IPS-15b (cell line): ENCODE data around the gene ZHX3.
"Not testable (repeated sequence)": the region's sequence is repeated elsewhere in the genome, so short reads cannot be mapped to it uniquely, and the experiment has no call there.

Experiments used
- H3K27me3 ChIP-seq: one replicate; pipeline ENCODE4 v1.6.1; 2013; ENCODE audit warnings: low read length; ENCODE audit not compliant: control insufficient read depth, insufficient read depth
- H3K36me3 ChIP-seq: one replicate; pipeline ENCODE4 v1.6.1; 2013; ENCODE audit warnings: low read length; ENCODE audit not compliant: control insufficient read depth, insufficient read depth
- H3K4me1 ChIP-seq: one replicate; pipeline ENCODE4 v1.6.1; 2013; ENCODE audit warnings: mild to moderate bottlenecking, low read length; ENCODE audit not compliant: control insufficient read depth, insufficient read depth
- H3K4me3 ChIP-seq: one replicate; pipeline ENCODE4 v1.5.1; 2013; ENCODE audit warnings: low read depth, low read length
- H3K9ac ChIP-seq: one replicate; pipeline ENCODE4 v1.6.1; 2013; ENCODE audit warnings: low read depth, mild to moderate bottlenecking, low read length
- H3K9me3 ChIP-seq: one replicate; pipeline ENCODE4 v1.6.1; 2013; ENCODE audit warnings: mild to moderate bottlenecking, low read length; ENCODE audit not compliant: control insufficient read depth, insufficient read depth

Gene ZHX3

GRCh38 chr20:41237233-41237632, 80.3 kb downstream of the ZHX3 start:
- H3K9me3 ChIP-seq, H3K9ac ChIP-seq, H3K4me3 ChIP-seq, H3K36me3 ChIP-seq, H3K4me1 ChIP-seq, H3K27me3 ChIP-seq: not testable (repeated sequence)

GRCh38 chr20:41236818-41237217, 80.7 kb downstream of the ZHX3 start:
- not testable (repeated sequence) for H3K9ac ChIP-seq, H3K27me3 ChIP-seq, H3K4me3 ChIP-seq, H3K36me3 ChIP-seq, H3K4me1 ChIP-seq, H3K9me3 ChIP-seq

GRCh38 chr20:41234546-41234945, 83.0 kb downstream of the ZHX3 start:
- no peaks in the 10 kb centered on the region for H3K9me3 ChIP-seq
- H3K36me3 ChIP-seq, result no peaks in the 10 kb centered on the region
- no peak overlapping the region for H3K9ac ChIP-seq
- H3K4me3 ChIP-seq, result no peak overlapping the region
- no peaks in the 10 kb centered on the region for H3K4me1 ChIP-seq
- no peaks in the 10 kb centered on the region for H3K27me3 ChIP-seq

- Histone ChIP-seq H3K27me3 (no peaks in the 10 kb centered on the region), H3K36me3 (no peaks in the 10 kb centered on the region), H3K4me1 (no peaks in the 10 kb centered on the region), H3K4me3 (no peak overlapping the region), H3K9ac (no peak overlapping the region), H3K9me3 (no peaks in the 10 kb centered on the region)
Observed at GRCh38 chr20:41234041-41234440, 83.5 kb downstream of the ZHX3 start.

GRCh38 chr20:41232973-41233926, 84.3 kb downstream of the ZHX3 start:
- no peaks in the 10 kb centered on the region for H3K4me1 ChIP-seq
- no peak overlapping the region for H3K9ac ChIP-seq
- no peak overlapping the region for H3K4me3 ChIP-seq
- no peaks in the 10 kb centered on the region for H3K27me3 ChIP-seq
- H3K36me3 ChIP-seq, result no peaks in the 10 kb centered on the region
- H3K9me3 ChIP-seq, result no peaks in the 10 kb centered on the region

GRCh38 chr20:41231136-41231535, 86.4 kb downstream of the ZHX3 start:
- Histone ChIP-seq H3K36me3 (no peaks in the 10 kb centered on the region), H3K4me3 (no peak overlapping the region), H3K9ac (no peak overlapping the region), H3K27me3 (no peaks in the 10 kb centered on the region), H3K4me1 (no peaks in the 10 kb centered on the region), H3K9me3 (no peaks in the 10 kb centered on the region)

- Histone ChIP-seq H3K9ac (no peak overlapping the region), H3K27me3 (no peaks in the 10 kb centered on the region), H3K4me3 (no peak overlapping the region), H3K9me3 (no peaks in the 10 kb centered on the region), H3K36me3 (no peaks in the 10 kb centered on the region), H3K4me1 (no peaks in the 10 kb centered on the region)
Observed at GRCh38 chr20:41230136-41230535, 87.4 kb downstream of the ZHX3 start.

GRCh38 chr20:41229259-41229658, 88.3 kb downstream of the ZHX3 start:
- H3K4me3 ChIP-seq, result no peak overlapping the region
- H3K36me3 ChIP-seq, result no peaks in the 10 kb centered on the region
- no peak overlapping the region for H3K9ac ChIP-seq
- H3K4me1 ChIP-seq, result no peaks in the 10 kb centered on the region
- H3K27me3 ChIP-seq, result no peaks in the 10 kb centered on the region
- H3K9me3 ChIP-seq, result no peaks in the 10 kb centered on the region

GRCh38 chr20:41228858-41229257, 88.7 kb downstream of the ZHX3 start:
- H3K36me3 ChIP-seq, result no peaks in the 10 kb centered on the region
- no peaks in the 10 kb centered on the region for H3K9me3 ChIP-seq
- H3K4me1 ChIP-seq, result no peaks in the 10 kb centered on the region
- no peak overlapping the region for H3K4me3 ChIP-seq
- H3K27me3 ChIP-seq, result no peaks in the 10 kb centered on the region
- H3K9ac ChIP-seq, result no peak overlapping the region

GRCh38 chr20:41226426-41226825, 91.1 kb downstream of the ZHX3 start:
- no peak overlapping the region for H3K4me3 ChIP-seq
- no peaks in the 10 kb centered on the region for H3K36me3 ChIP-seq
- no peak overlapping the region for H3K9ac ChIP-seq
- no peaks in the 10 kb centered on the region for H3K4me1 ChIP-seq
- H3K9me3 ChIP-seq, result no peaks in the 10 kb centered on the region
- no peaks in the 10 kb centered on the region for H3K27me3 ChIP-seq

- Histone ChIP-seq H3K9ac (no peak overlapping the region), H3K4me3 (no peak overlapping the region)
Observed at GRCh38 chr20:41225091-41225490, 92.4 kb downstream of the ZHX3 start.

GRCh38 chr20:41224281-41224680, 93.2 kb downstream of the ZHX3 start:
- H3K27me3 ChIP-seq, result no peaks in the 10 kb centered on the region
- no peaks in the 10 kb centered on the region for H3K4me1 ChIP-seq
- no peaks in the 10 kb centered on the region for H3K9me3 ChIP-seq

More at GRCh38 chr20:41225091-41225490, 92.4 kb downstream of the ZHX3 start:
- Histone ChIP-seq H3K36me3 (no peaks in the 10 kb centered on the region), H3K9me3 (no peaks in the 10 kb centered on the region), H3K27me3 (no peaks in the 10 kb centered on the region), H3K4me1 (no peaks in the 10 kb centered on the region)

More at GRCh38 chr20:41224281-41224680, 93.2 kb downstream of the ZHX3 start:
- no peaks in the 10 kb centered on the region for H3K36me3 ChIP-seq
- H3K9ac ChIP-seq, result no peak overlapping the region
- no peak overlapping the region for H3K4me3 ChIP-seq
